Measurements from ENCODE around the gene UBL5. TPM values are rescaled to one million over a fixed set of nuclear protein-coding genes. Genes with fewer than 3 reads are reported as not detected.
A peak's percentile ranks its signal among the peaks of the same experiment; 100 is the strongest.
"Not testable (repeated sequence)": the region's sequence is repeated elsewhere in the genome, so short reads cannot be mapped to it uniquely, and the experiment has no call there.

Gene UBL5
- 133 TPM for total RNA-seq

DNA sequence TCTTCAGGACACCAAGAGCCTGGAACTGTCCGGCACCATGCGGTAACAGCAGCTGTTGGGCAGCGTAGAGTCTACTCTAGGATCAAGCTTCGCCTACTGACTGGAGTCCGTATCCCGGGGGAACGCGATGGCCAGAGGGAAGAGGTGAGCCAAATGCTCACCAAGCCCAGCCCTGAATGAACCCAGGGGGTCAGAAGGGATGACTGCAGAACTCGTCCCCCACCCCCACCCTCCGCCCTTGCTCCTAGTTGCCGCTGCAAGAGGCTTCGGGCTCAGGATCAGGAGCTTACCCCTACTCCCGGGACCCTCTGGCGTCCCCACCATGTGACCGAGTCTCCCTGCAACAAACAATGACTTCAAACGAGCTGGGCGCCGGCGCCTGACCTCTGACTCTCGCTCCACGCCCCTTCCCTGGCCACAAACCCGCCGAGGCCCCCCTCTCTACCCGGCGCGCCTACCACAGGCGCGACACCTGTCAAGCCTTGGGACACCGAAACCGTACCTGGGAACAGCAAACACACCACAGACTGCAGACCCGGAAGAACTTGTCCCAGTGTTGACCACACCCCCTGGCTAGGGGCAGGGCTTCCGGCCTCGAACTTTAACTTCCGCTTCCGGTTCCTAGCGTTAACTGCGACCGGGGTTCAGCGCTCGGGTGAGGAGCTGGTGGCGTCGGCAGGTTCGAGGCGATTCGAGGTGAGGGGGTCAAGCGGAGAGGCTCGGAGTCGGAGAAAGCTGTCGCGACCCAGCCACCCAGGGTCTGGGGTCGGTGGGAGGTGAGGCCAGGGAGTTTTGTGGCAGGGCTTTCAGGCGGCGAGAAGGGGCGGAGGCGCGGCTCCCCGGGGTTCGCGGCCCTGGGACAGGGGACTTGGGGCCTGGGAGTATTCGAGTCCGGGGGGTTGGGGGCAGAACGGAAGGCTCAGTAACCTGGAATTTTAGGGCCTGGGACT is at the start of gene UBL5:
Gene UBL5 (plus strand): TSS at position 630 of the 950 bp plus-strand sequence. CDS start 420 bp downstream, outside the sequence.
- Histone ChIP-seq H3K9ac (ENCODE audit: low read depth in 1 of 3, low read length in 3 of 3) (peak within 1 kb of the TSS; percentile 94 to 96 (median 95)), H3K36me3 (ENCODE audit: control insufficient read depth in 3 of 3, insufficient read depth in 3 of 3, low read length in 3 of 3) (peaks cover 5 to 14% (median 8%) of the 10 kb centered on the region in 3 donors), H3K4me1 (ENCODE audit: control insufficient read depth in 3 of 3, insufficient read depth in 3 of 3, low read length in 3 of 3) (peaks cover 11 to 18% (median 16%) of the 10 kb centered on the region in 3 donors), H3K9me3 (ENCODE audit: control insufficient read depth in 3 of 3, low read length in 3 of 3) (no peaks in the 10 kb centered on the region), H3K4me3 (ENCODE audit: low read length in 3 of 3) (peak within 1 kb of the TSS; percentile 95 to 98 (median 96)), H3K27me3 (ENCODE audit: control insufficient read depth in 3 of 3, insufficient read depth in 3 of 3, low read length in 3 of 3) (no peaks in the 10 kb centered on the region), H3K27ac (ENCODE audit: low read depth, low read length) (peak within 1 kb of the TSS; percentile 80)

DNA sequence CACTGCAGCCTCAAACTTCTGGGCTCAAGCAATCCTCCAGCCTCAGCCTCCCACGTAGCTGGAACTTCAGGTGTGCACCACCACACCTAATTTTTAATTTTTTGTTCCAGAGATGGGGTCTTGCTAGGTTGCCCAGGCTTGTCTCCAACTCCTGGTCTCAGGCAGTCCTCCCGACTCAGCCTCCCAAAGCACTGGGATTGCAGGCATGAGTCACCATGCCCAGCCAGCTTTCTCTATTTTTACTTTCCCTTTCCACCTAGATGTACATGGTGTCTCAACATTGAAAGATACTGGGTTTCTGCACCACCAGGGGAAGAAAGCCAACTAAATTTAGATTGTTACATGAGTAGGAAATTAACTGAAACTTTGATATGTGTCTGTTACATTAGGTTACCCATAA is 45.4 kb upstream of the UBL5 start:
- Histone ChIP-seq H3K27me3 (ENCODE audit: control insufficient read depth in 3 of 3, insufficient read depth in 3 of 3, low read length in 3 of 3) (peaks cover 0 to 12% (median 5%) of the 10 kb centered on the region in 3 donors), H3K4me3 (ENCODE audit: low read length in 3 of 3) (no peak overlapping the region), H3K9me3 (ENCODE audit: control insufficient read depth in 3 of 3, low read length in 3 of 3) (peaks cover 0 to 2% (median 0%) of the 10 kb centered on the region in 3 donors), H3K27ac (ENCODE audit: low read depth, low read length) (no peak overlapping the region), H3K36me3 (ENCODE audit: control insufficient read depth in 3 of 3, insufficient read depth in 3 of 3, low read length in 3 of 3) (no peaks in the 10 kb centered on the region), H3K9ac (ENCODE audit: low read depth in 1 of 3, low read length in 3 of 3) (no peak overlapping the region), H3K4me1 (ENCODE audit: control insufficient read depth in 3 of 3, insufficient read depth in 3 of 3, low read length in 3 of 3) (peaks cover 0 to 3% (median 0%) of the 10 kb centered on the region in 3 donors)

DNA sequence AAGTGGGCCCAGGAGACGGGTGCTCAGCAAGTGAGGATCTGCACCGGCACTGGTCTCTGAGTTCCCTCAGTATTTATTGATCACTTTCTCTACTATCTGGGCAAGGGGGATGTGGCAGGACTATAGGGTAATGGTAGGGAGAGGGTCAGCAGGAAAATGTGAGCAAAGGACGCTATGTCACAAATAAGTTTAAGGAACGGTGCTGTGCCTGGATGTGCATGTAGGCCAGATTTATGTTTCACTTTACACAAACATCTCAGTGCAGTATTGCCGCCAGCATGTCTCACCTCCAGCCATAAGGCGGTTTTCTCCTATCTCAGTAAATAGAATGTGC is 43.6 kb upstream of the UBL5 start:
- peaks cover 0 to 12% (median 9%) of the 10 kb centered on the region in 3 donors for H3K27me3 ChIP-seq (ENCODE audit: control insufficient read depth in 3 of 3, insufficient read depth in 3 of 3, low read length in 3 of 3)
- not testable (repeated sequence) for H3K9me3 ChIP-seq (ENCODE audit: control insufficient read depth in 3 of 3, low read length in 3 of 3); H3K9ac ChIP-seq (ENCODE audit: low read depth in 1 of 3, low read length in 3 of 3); H3K4me3 ChIP-seq (ENCODE audit: low read length in 3 of 3); H3K4me1 ChIP-seq (ENCODE audit: control insufficient read depth in 3 of 3, insufficient read depth in 3 of 3, low read length in 3 of 3); H3K36me3 ChIP-seq (ENCODE audit: control insufficient read depth in 3 of 3, insufficient read depth in 3 of 3, low read length in 3 of 3); H3K27ac ChIP-seq (ENCODE audit: low read depth, low read length)

DNA sequence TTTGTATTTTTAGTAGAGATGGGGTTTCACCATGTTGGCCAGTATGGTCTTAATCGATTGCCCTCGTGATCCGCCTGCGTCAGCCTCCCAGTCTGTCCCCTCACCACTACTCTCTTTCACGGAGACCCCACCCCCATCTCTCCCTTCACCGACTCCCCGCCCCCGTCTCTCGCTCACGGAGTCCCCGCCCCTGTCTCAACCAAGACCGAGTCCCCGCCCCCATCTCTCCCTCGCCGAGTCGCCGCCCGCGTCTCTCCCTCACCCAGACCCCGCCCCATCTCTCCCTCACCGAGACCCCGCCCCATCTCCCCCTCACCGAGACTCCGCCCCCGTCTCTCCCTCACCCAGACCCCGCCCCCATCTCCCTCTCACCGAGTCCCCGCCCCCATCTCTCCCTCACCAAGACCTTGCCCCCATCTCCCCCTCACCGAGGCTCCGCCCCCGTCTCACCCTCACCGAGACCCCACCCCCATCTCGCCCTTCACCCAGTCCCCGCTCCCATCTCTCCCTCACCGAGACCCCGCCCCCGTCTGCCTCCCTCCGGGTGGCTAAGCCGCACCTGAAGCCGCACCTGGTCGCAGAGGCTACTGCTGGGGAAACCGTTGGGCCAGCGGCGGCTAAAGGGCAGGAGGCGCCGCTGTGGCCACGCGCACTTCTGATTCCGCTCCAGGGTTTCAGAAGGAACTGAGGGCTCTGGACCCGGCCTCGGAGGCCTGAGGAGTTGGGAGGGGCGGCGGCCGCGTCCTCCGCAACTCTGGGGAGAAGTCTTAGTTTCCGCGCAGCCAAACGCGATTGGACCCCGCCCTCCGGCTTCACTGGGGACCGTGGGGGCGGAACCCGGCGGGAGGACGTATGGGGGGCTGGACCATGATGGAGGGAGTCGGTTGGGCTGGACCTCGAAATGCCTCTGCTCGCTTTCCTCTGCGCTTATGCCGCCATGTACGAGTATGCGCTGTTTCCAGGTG is 42.1 kb upstream of the UBL5 start:
- no peaks in the 10 kb centered on the region for H3K9me3 ChIP-seq (ENCODE audit: control insufficient read depth in 3 of 3, low read length in 3 of 3)
- H3K4me3 ChIP-seq (ENCODE audit: low read length in 3 of 3), result peak overlapping the region; percentile 63 to 73 (median 66)
- peak overlapping the region; percentile 76 to 82 (median 81) for H3K9ac ChIP-seq (ENCODE audit: low read depth in 1 of 3, low read length in 3 of 3)
- H3K4me1 ChIP-seq (ENCODE audit: control insufficient read depth in 3 of 3, insufficient read depth in 3 of 3, low read length in 3 of 3), result peaks cover 0 to 3% (median 0%) of the 10 kb centered on the region in 3 donors
- H3K36me3 ChIP-seq (ENCODE audit: control insufficient read depth in 3 of 3, insufficient read depth in 3 of 3, low read length in 3 of 3), result no peaks in the 10 kb centered on the region
- peaks cover 4 to 12% (median 9%) of the 10 kb centered on the region in 3 donors for H3K27me3 ChIP-seq (ENCODE audit: control insufficient read depth in 3 of 3, insufficient read depth in 3 of 3, low read length in 3 of 3)
- H3K27ac ChIP-seq (ENCODE audit: low read depth, low read length), result peak overlapping the region; percentile 93

DNA sequence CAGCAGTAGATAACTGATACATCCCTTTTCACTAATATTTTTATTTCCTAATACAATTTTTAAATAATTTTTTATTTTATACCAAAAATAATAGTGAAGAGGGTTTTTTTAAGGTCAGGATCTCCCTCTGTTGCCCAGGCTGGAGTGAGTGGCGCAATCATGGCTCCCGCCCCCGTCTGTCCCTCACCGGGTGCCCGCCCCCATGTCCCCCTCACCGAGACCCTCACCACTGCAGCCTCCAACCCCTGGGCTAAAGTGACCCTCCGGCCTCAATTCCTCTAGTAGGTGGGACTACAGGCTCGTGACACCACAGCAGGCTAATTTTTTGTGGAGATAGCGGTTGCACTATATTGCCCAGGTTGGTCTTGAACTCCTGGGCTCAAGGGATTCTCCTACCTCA is 41.4 kb upstream of the UBL5 start:
- H3K4me1 ChIP-seq (ENCODE audit: control insufficient read depth in 3 of 3, insufficient read depth in 3 of 3, low read length in 3 of 3), result peaks cover 0 to 3% (median under 1%) of the 10 kb centered on the region in 3 donors
- H3K4me3 ChIP-seq (ENCODE audit: low read length in 3 of 3), result peak overlapping the region; percentile 63 to 73 (median 66)
- H3K27me3 ChIP-seq (ENCODE audit: control insufficient read depth in 3 of 3, insufficient read depth in 3 of 3, low read length in 3 of 3), result peaks cover 4 to 18% (median 9%) of the 10 kb centered on the region in 3 donors
- H3K27ac ChIP-seq (ENCODE audit: low read depth, low read length), result peak overlapping the region; percentile 7
- H3K9me3 ChIP-seq (ENCODE audit: control insufficient read depth in 3 of 3, low read length in 3 of 3), result no peaks in the 10 kb centered on the region
- peak overlapping the region in 2 of 3 donors; percentile 76 to 81 for H3K9ac ChIP-seq (ENCODE audit: low read depth in 1 of 3, low read length in 3 of 3)
- H3K36me3 ChIP-seq (ENCODE audit: control insufficient read depth in 3 of 3, insufficient read depth in 3 of 3, low read length in 3 of 3), result no peaks in the 10 kb centered on the region

DNA sequence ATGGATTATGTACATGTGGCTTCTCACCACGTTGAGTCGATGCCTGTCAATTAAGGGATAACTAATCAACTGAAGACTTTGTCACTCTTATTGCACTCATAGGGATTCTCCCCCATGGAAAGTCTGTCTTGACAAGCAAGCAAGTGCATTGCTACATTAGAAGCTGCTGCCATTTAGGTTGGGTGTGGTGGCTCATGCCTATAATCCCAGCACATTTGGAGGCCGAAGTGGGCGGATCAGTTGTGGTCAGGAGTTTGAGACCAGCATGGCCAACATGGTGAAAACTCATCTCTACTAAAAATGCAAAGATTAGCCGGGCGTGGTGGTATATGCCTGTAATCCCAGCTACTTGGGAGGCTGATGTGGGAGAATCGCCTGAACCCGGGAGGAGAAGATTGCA is 40.9 kb upstream of the UBL5 start:
- Histone ChIP-seq H3K9me3 (ENCODE audit: control insufficient read depth in 3 of 3, low read length in 3 of 3) (no peaks in the 10 kb centered on the region), H3K36me3 (ENCODE audit: control insufficient read depth in 3 of 3, insufficient read depth in 3 of 3, low read length in 3 of 3) (no peaks in the 10 kb centered on the region), H3K9ac (ENCODE audit: low read depth in 1 of 3, low read length in 3 of 3) (no peak overlapping the region), H3K4me3 (ENCODE audit: low read length in 3 of 3) (no peak overlapping the region), H3K27me3 (ENCODE audit: control insufficient read depth in 3 of 3, insufficient read depth in 3 of 3, low read length in 3 of 3) (peaks cover 4 to 18% (median 9%) of the 10 kb centered on the region in 3 donors), H3K27ac (ENCODE audit: low read depth, low read length) (no peak overlapping the region), H3K4me1 (ENCODE audit: control insufficient read depth in 3 of 3, insufficient read depth in 3 of 3, low read length in 3 of 3) (peaks cover 0 to 3% (median 3%) of the 10 kb centered on the region in 3 donors)

DNA sequence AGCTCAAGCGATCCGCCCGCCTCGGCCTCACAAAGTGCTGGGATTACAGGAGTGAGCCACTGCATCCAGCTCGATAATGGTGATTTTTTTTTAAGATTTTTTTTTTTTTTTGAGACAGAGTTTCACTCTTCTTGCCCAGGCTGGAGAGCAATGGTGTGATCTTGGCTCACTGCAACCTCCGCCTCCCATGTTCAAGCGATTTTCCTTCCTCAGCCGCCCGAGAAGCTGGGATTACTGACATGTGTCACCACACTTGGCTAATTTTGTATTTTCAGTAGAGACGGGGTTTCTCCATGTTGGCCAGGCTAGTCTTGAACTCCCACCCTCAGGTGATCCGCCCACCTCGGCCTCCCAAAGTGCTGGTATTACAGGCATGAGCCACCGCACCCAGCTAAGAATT is 39.1 kb upstream of the UBL5 start:
- peaks cover 4 to 28% (median 12%) of the 10 kb centered on the region in 3 donors for H3K27me3 ChIP-seq (ENCODE audit: control insufficient read depth in 3 of 3, insufficient read depth in 3 of 3, low read length in 3 of 3)
- not testable (repeated sequence) for H3K36me3 ChIP-seq (ENCODE audit: control insufficient read depth in 3 of 3, insufficient read depth in 3 of 3, low read length in 3 of 3); H3K9ac ChIP-seq (ENCODE audit: low read depth in 1 of 3, low read length in 3 of 3); H3K27ac ChIP-seq (ENCODE audit: low read depth, low read length); H3K4me3 ChIP-seq (ENCODE audit: low read length in 3 of 3); H3K9me3 ChIP-seq (ENCODE audit: control insufficient read depth in 3 of 3, low read length in 3 of 3); H3K4me1 ChIP-seq (ENCODE audit: control insufficient read depth in 3 of 3, insufficient read depth in 3 of 3, low read length in 3 of 3)

DNA sequence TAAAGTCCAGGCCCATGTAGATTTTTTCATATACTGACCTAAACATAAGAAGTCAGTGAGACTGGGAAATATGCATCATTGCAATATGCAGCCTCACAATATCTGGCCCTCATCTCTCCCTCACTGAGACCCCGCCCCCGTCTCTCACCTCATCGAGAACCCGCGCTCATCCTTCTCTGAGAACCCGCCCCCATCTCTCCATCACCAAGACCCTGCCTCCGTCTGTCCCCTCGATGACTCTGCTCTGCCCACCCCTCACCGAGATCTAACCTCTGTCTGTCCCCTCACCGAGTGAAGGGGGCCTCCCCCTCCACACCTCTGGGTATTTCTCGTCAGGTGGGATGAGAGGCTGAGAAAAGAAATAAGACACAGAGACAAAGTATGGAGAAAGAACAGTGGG is 38.7 kb upstream of the UBL5 start:
- H3K27ac ChIP-seq (ENCODE audit: low read depth, low read length), result no peak overlapping the region
- H3K9ac ChIP-seq (ENCODE audit: low read depth in 1 of 3, low read length in 3 of 3), result no peak overlapping the region
- peaks cover 0 to 3% (median 3%) of the 10 kb centered on the region in 3 donors for H3K4me1 ChIP-seq (ENCODE audit: control insufficient read depth in 3 of 3, insufficient read depth in 3 of 3, low read length in 3 of 3)
- no peaks in the 10 kb centered on the region for H3K9me3 ChIP-seq (ENCODE audit: control insufficient read depth in 3 of 3, low read length in 3 of 3)
- peaks cover 4 to 30% (median 10%) of the 10 kb centered on the region in 3 donors for H3K27me3 ChIP-seq (ENCODE audit: control insufficient read depth in 3 of 3, insufficient read depth in 3 of 3, low read length in 3 of 3)
- no peaks in the 10 kb centered on the region for H3K36me3 ChIP-seq (ENCODE audit: control insufficient read depth in 3 of 3, insufficient read depth in 3 of 3, low read length in 3 of 3)
- H3K4me3 ChIP-seq (ENCODE audit: low read length in 3 of 3), result no peak overlapping the region

DNA sequence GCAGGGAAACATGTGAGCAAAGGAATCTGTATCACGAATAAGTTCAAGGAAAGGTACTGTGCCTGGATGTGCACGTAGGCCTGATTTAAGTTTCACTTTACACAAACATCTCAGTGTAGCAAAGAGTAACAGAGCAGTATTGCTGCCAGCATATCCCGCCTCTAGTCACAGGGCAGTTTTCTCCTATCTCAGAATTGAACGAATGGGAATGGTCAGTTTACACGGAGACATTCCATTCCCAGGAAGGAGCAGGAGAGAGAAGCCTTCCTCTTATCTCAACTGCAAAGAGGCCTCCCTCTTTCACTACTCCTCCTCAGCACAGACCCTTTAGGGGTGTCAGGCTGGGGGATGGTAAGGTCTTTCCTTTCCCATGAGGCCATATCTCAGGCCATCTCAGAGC is 38.1 kb upstream of the UBL5 start:
- H3K27me3 ChIP-seq (ENCODE audit: control insufficient read depth in 3 of 3, insufficient read depth in 3 of 3, low read length in 3 of 3), result peaks cover 4 to 30% (median 8%) of the 10 kb centered on the region in 3 donors
- not testable (repeated sequence) for H3K27ac ChIP-seq (ENCODE audit: low read depth, low read length); H3K4me1 ChIP-seq (ENCODE audit: control insufficient read depth in 3 of 3, insufficient read depth in 3 of 3, low read length in 3 of 3); H3K9ac ChIP-seq (ENCODE audit: low read depth in 1 of 3, low read length in 3 of 3); H3K36me3 ChIP-seq (ENCODE audit: control insufficient read depth in 3 of 3, insufficient read depth in 3 of 3, low read length in 3 of 3); H3K4me3 ChIP-seq (ENCODE audit: low read length in 3 of 3); H3K9me3 ChIP-seq (ENCODE audit: control insufficient read depth in 3 of 3, low read length in 3 of 3)

Measured in skeletal muscle tissue (tissue), 4 donors.